Ovary (tissue), 9 donors: ENCODE results near the gene KRT7. TPM values are rescaled to one million over a fixed set of nuclear protein-coding genes. Genes with fewer than 3 reads are reported as not detected.

Experiments
- DNase-seq, 5 donors: peaks; one replicate each; pipeline ENCODE4 v3.0.0-alpha.2; 2019 to 2020
- H3K27ac ChIP-seq, 2 donors: fragments of 200-600 bp; one replicate each; pipeline versions ENCODE4 v1.5.1 to v1.8.0; 2019 to 2022
- H3K27me3 ChIP-seq: fragments of 200-600 bp; one replicate; pipeline ENCODE4 v1.8.0; 2022
- H3K36me3 ChIP-seq: fragments of 200-600 bp; sonication (generic); one replicate; pipeline ENCODE4 v1.5.1; 2019
- H3K4me1 ChIP-seq: one replicate; pipeline ENCODE4 v1.8.1; 2013; ENCODE audit warnings: mild to moderate bottlenecking, moderate library complexity; ENCODE audit not compliant: insufficient read depth
- H3K4me3 ChIP-seq: fragments of 200-600 bp; sonication (generic); one replicate; pipeline ENCODE4 v1.5.1; 2017
- H3K9me3 ChIP-seq, 2 donors: fragments of 200-600 bp in 1 of 2; sonication (generic) in 1 of 2; one replicate each; pipeline versions ENCODE4 v1.5.1 to v1.8.1; 2013 to 2019; ENCODE audit warnings: mild to moderate bottlenecking in 1 of 2, moderate library complexity in 1 of 2
- CTCF ChIP-seq, 3 donors: fragments of 450-650 bp in 2 of 3; fragments of 200-600 bp in 1 of 3; IDR thresholded peaks; one replicate each; pipeline versions ENCODE4 v1.5.1 to v1.8.0; 2016 to 2022; ENCODE audit warnings: antibody characterized with exemption in 3 of 3, mild to moderate bottlenecking in 1 of 3
- EP300 ChIP-seq: sonication (generic); formaldehyde crosslinking; IDR thresholded peaks from one replicate; pipeline ENCODE4 v1.6.1; 2017; ENCODE audit warnings: antibody characterized with exemption
- POLR2A ChIP-seq: fragments of 450-650 bp; IDR thresholded peaks from one replicate; pipeline ENCODE4 v1.6.1; 2017; ENCODE audit warnings: antibody characterized with exemption, mild to moderate bottlenecking, moderate library complexity
- WGBS, 3 donors: extraction: QIAGEN DNeasy Blood & Tissue Kit in 1 of 3; methylation state at CpG; one replicate each; pipeline versions ENCODE4 v1.1.5 to v1.1.7; 2013 to 2017; 5-methylcytosine and 5-hydroxymethylcytosine counted together
- intact Hi-C, 4 donors: fragments of 100-400 bp; cut with DNase I; formaldehyde crosslinking; loops; one replicate each; pipeline versions ENCODE4 v1.11.0 to v1.15.1; 2022 to 2023
- polyA plus RNA-seq, 2 donors: library from polyadenylated mRNA; stranded (reverse); fragments of 200-250 nt in 1 of 2; fragments of 350-450 nt in 1 of 2; fragmentation: Illumina TruSeq in 1 of 2; extraction: RNeasy Lipid Tissue Mini Kit (QIAGEN cat#74804) in 1 of 2; gene quantifications; one replicate each; pipeline ENCODE4 v1.2.3, GENCODE V29; 2013 to 2014
- total RNA-seq, 7 donors: library from RNA; depleted of rRNA in 2 of 7; stranded (reverse); fragments of >200 nt in 2 of 7; fragmentation: NEBNext Ultra II Directional in 3 of 7; extraction: Animal tissue kit (Norgen Biotek cat#: 25700) in 3 of 7; gene quantifications; one replicate each; pipeline versions ENCODE4 v1.1.0 to v1.2.4, GENCODE V29; 2016 to 2023
- donor health status: DM: no; HTN: no; CAD: no; lungs with moderate emphysema.
- donor health status: DM: no; HTN: no; CAD: no.
- donor health status: Bipolar disorder and iron deficiency.
- donor health status: DM: yes; HTN: yes; CAD: no.
- donor health status: DM: no; HTN: no; CAD: no.
- donor health status: DM: yes; HTN: yes; CAD: no.

The KRT7 gene
- total and polyA plus RNA-seq, 9 donors: 0.37 to 379 (median 22.7) TPM; not detected in 1

GRCh38 chr12:52268212-52268611 lies 35.2 kb downstream of the KRT7 start:
- intact Hi-C loops: no loop called here
- Histone ChIP-seq H3K4me3 (no peak overlapping the region), H3K27me3 (no peaks in the 10 kb centered on the region), H3K4me1 (no peaks in the 10 kb centered on the region), H3K9me3 (no peaks in the 10 kb centered on the region), H3K27ac (no peak overlapping the region), H3K36me3 (no peaks in the 10 kb centered on the region)
- TF ChIP-seq EP300 (no peak), CTCF (IDR thresholded peaks at IDR 0.05) (no peak), POLR2A (no peak)
- DNase-seq: no peak
- WGBS, 3 donors: 68 to 76% (median 74%) methylated on average over 2 of the region's 2 CpGs

GRCh38 chr12:52270541-52271070 lies 37.6 kb downstream of the KRT7 start:
- Histone ChIP-seq H3K27ac (no peak overlapping the region), H3K4me3 (no peak overlapping the region), H3K9me3 (no peaks in the 10 kb centered on the region), H3K36me3 (no peaks in the 10 kb centered on the region), H3K4me1 (no peaks in the 10 kb centered on the region), H3K27me3 (no peaks in the 10 kb centered on the region)
- intact Hi-C loops: no loop called here
- no peak for DNase-seq
- TF ChIP-seq POLR2A (no peak), CTCF (IDR thresholded peaks at IDR 0.05) (no peak), EP300 (no peak)
- 72 to 78% (median 76%) methylated on average over 5 to 6 of the region's 6 CpGs for WGBS, 3 donors

- intact Hi-C loops: no loop called here
- H3K27me3 ChIP-seq: no peaks in the 10 kb centered on the region
- H3K4me1 ChIP-seq: no peaks in the 10 kb centered on the region
- TF ChIP-seq EP300 (no peak), CTCF (IDR thresholded peaks at IDR 0.05) (no peak), POLR2A (no peak)
- H3K27ac ChIP-seq: no peak overlapping the region
- no peaks in the 10 kb centered on the region for H3K36me3 ChIP-seq
- DNase-seq: no peak
- H3K9me3 ChIP-seq: no peaks in the 10 kb centered on the region
- 74 to 83% (median 78%) methylated on average over 1 of the region's 1 CpG for WGBS, 3 donors
- H3K4me3 ChIP-seq: no peak overlapping the region
Measured at GRCh38 chr12:52271158-52271557, 38.1 kb downstream of the KRT7 start.

GRCh38 chr12:52274521-52275120 lies 41.6 kb downstream of the KRT7 start, which contains the start of gene KRT86:
Gene KRT86 (plus strand): TSS chr12:52274645. CDS start chr12:52301917, 27,272 bp downstream.
- TF ChIP-seq POLR2A: no peak
- TF ChIP-seq EP300: no peak
- no peak for TF ChIP-seq CTCF (IDR thresholded peaks at IDR 0.05)
- WGBS, 3 donors: 27 to 67% (median 44%) methylated on average over 3 of the region's 3 CpGs
- intact Hi-C loops: loop anchor here in 2 of 4 donors (5.0 kb wide), 2 partner anchors 107 to 117 kb away; no protein-coding TSS in a partner anchor

More at GRCh38 chr12:52274521-52275120, 41.6 kb downstream of the KRT7 start, which contains the start of gene KRT86:
- Histone ChIP-seq H3K27me3 (no peaks in the 10 kb centered on the region), H3K9me3 (no peaks in the 10 kb centered on the region), H3K4me3 (no peak within 1 kb of the TSS), H3K27ac (no peak within 1 kb of the TSS), H3K4me1 (no peaks in the 10 kb centered on the region), H3K36me3 (no peaks in the 10 kb centered on the region)
- DNase-seq: no peak
